ENCODE measurements around the gene IL1B.

- TF ChIP-seq POLR2A (IDR thresholded peaks at IDR 0.05) = no peak
- no peak for TF ChIP-seq CTCF (IDR thresholded peaks at IDR 0.05)
Observed at GRCh38 chr2:112812318-112813267, 24.0 kb downstream of the IL1B start.

Data from right lobe of liver (tissue), 4 donors.